GM18526 (cell line): ENCODE results near the gene DUSP5.
A peak's percentile ranks its signal among the peaks of the same experiment; 100 is the strongest.

Source experiments
- POLR2A ChIP-seq: IDR thresholded peaks from 3 replicates; pipeline ENCODE4 v1.6.1; 2011; ENCODE audit not compliant: insufficient read length; ENCODE audit errors: extremely low read depth

The DUSP5 gene, protein sequence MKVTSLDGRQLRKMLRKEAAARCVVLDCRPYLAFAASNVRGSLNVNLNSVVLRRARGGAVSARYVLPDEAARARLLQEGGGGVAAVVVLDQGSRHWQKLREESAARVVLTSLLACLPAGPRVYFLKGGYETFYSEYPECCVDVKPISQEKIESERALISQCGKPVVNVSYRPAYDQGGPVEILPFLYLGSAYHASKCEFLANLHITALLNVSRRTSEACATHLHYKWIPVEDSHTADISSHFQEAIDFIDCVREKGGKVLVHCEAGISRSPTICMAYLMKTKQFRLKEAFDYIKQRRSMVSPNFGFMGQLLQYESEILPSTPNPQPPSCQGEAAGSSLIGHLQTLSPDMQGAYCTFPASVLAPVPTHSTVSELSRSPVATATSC

DNA sequence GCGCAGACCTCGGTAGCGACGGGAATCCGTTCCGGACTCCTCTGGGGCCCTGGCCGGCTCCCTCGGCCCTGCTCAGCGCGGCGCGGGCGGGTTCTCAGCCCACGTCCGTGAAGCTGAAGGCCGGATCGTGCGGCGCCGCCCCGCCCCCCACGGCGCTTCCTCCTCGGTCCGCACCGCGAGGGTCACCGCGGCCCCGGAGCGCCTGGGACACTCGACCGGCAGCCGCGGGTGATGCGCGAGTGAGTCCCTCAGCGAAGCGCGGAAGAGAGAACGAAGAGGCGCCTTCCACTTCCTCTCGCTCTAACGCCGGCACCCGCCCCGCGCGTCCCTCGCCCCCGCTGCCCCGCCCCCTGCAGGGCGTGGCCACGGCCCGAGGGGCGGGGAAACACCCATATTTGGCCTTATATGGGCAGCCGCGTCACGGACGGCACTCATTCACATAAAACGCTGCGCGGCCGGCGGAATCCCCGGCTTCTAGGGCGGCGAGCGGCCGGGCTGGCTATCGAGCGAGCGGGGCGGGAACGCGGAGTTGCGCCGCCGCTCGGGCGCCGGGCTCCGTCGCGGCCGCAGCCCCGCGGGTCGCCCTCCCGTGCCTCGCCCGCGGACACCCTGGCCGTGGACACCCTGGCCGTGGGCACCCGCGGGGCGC lies at the start of gene DUSP5:
TSS of gene DUSP5 (plus strand) at position 470 of the 649 bp plus-strand sequence. CDS start 215 bp downstream, outside the sequence.
- peak; percentile 98 for TF ChIP-seq POLR2A

DNA sequence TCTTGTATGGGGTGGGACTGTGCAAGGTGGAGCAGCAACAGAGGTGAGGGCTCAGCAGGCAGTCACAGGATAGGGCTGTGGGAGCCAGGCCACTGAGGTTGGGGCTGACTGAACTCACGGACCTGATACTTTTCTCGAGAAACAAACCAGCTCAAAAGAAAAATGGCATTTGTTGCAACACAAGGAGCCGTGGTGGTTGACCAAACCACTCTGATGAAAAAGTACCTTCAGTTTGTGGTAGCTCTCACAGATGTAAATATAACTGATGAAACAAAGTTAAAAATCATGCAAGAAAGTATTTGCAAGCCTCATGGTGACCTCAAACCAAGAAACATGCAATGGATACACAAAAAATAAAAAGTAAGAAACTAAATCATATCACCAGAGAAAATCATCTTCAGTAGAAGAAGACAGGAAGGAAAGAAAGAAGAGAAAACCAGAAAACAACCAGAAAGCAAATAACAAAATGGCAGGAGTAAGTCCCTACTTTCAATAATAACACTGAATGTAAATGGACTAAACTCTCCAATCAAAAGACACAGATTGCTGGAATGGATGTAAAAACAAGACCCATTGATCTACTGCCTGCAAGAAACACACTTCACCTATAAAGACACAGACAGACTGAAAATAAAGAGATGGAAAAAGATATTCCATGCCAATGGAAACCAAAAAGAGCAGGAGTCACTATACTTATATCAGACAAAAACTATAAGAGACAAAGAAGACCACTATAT lies 48.9 kb upstream of the DUSP5 start:
- TF ChIP-seq POLR2A = no peak

DNA sequence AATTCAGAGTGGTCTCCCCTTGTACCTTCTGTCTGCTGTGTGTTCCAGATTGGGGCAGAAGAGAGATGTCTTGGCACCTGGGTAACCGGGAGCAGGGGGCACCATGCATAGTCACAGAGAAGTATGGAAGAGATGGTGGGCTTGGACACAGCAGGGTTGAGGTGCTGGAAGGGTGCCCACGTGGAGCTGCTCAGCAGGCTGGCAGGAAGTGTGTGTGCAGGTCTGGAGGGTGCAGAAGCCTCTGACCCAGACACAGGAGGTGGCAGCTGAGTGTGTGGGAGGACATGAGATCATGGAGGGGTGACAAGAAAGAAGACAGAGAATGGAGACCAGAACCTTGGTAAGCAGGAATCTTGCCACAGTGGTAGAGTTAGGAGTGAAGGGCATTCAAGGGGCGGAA lies 42.3 kb upstream of the DUSP5 start:
- TF ChIP-seq POLR2A = no peak

DNA sequence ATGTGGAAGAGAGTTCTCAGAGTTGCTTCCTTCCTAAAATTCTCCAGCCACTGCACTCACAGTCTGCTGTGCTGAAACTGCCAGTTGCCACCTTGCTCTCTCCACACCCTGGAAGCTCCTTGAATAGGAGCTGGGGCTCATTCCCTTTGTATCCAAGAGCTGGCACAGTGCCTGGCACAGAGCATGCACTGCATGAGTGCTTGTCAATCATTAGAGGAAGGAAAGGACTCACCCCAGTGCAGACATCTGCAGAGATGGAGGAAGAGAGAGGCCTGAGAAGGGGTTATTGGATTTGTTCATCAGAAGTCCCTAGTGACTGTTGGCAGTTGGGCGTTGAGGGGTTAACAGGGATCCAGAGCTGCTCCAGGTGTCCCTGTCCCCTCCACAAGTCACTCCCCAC lies 41.7 kb upstream of the DUSP5 start:
- no peak for TF ChIP-seq POLR2A

DNA sequence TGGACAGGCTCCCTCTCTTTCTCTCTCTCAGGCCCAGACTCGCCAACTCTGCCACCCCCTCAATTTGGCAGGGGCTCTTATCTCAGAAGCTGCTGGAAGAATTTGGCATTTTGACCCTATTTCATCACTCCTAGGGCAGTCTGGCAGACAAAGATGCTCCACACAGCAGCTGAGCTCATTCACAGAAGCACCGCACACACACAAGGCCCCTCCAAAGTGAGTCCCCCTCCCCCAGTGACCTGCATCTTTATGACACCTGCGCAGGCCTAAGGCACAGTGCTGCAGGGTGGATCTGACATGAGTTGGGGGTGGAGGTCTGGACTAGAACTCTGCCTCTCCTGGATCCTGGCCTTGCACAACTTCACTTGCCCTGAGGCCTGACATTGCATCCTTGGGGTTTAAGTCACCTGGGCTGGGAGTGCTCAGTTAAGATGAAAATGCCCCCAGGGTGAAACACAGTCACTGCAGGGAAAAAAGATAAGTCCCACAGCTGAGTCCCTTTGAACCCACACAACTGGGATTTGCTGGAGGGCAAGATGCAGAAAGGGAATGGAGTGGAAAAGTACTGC lies 41.1 kb upstream of the DUSP5 start:
- TF ChIP-seq POLR2A = no peak

DNA sequence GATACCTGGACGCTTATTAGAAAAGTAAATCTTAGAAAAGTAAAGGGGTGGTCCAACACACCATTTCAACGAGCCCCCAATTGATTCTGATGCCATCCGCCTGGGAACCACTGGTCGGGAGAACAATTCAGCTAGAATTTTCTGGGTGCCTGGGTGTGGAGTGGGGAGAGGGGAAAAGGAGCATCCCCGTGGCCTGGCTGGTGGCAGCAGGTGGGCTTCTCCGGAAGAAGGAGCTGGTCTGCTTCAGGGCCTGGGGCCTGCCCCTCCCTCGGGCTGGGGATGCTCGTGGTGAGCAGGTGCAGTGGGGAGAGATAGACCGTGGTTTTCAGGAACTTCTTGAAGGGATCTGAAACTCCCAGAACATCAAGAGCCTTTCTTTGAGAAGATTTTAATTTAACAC lies 39.9 kb upstream of the DUSP5 start:
- no peak for TF ChIP-seq POLR2A

DNA sequence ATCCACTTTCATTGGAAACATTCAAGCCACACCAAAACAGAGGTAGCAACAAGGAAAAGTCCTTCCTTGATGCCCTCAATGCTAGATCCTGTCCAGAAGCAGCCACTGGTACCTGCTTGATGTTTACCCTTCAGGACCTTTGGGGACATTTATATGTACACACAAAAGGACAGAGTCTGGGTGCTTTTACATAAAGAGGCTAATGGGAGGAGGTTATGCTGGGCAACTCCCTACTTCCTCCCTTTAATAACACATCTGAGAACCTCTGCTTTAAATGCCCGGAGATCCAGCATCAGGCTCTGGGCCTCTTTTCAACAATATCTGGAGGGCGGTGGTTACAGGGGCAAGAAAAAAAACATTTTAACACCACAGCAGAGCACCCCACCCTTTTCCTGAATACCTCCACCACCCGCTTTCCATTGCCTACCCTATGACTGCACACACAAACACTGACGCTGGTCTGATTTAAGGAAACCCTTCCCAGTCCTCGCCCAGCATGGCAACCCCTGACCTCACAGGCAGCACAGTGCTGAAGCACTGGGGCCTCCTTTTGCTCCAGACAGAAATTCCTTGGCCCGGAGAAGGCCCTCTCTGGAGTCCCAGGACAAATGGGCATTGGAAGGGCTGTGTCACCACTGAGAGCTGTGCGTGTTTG lies 39.3 kb upstream of the DUSP5 start:
- TF ChIP-seq POLR2A = no peak

DNA sequence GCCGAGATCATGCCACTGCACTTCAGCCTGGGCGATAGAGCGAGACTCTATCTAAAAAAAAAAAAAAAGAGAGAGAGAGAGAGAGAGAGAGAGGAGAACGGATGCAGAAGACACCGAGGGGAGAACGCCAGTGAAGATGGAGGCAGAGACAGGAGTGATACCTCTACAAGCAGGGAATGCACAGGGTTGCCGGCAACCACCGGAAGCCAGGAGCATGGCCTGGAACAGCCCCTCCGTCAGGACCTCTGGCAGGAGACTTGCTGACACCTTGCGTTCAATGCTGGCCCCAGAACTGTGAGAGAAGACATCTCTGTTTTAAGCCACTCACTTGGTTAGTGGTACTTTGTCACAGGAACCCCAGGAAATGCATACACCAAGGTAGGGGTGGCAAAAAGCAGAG lies 38.1 kb upstream of the DUSP5 start:
- TF ChIP-seq POLR2A = no peak

DNA sequence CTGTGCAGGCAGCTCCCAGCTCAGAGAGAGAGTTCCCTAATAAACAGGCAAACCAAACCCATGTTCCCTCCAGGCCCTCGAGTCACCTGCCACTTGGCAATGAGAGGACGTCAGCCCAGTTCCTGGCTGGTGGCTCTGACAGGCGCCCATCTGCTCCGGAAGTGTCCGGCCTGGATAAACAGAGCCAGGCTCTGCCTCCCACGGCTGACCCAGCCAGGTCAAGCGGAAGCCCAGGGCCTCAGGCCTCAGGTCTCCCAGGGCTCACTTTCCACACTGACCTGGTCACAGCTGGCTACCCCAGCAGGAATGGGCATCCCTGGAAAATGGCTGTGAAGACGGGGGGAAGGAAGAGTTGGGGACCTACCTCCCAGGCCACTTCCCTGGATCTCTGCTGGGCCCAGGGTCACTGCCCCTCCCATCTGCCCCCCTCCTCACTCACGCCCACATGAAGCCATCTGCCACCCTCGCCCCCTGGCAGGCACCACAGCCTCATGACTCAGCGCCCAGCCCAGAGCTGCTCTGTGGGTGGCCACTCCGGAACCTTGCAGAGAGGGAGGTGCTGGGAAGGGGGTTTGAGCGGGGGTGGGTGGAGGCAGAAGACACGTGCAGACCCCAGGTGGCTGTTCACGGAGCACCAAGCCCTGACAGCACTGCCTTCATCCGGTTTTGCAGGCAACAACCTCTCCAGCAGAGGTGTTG lies 37.4 kb upstream of the DUSP5 start:
- no peak for TF ChIP-seq POLR2A

DNA sequence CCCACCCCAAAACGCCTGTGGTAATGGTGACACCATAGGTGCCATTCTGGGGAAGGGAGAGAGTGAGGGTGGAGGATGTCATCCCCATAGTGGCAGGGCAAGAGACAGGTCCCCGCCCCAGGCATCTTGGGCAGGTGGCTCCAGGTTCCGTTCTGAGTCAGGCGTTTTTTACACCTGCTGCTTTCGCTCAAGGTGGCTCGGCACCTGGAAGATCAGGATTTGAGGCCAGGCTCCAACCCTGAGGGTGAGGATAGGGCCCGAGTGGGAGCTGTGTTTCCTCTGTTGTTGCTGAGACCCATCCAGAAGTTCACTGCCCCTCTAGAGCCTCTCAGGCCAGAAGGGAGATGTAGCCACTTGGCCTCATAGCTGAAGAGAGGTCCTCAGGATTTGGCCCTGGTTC lies 36.6 kb upstream of the DUSP5 start:
- TF ChIP-seq POLR2A = no peak

DNA sequence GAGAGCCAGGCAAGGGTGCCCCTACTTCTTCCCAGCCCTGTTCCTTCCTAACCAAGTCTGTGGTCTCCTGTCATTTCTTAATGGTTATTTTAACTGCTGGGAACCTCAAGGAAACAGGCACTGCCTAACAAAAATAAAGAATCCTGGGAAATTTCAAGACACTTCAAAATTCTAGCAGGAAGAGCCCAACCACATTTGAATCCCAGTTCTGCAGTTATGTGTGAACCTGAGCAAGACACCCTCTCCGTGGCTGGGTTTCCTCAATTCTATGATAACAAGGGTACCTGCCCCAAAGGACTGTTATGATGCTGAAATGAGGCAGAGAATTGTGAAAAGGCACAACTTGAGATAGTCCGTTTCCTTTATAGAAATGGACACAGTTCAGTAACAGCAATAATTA lies 36.2 kb upstream of the DUSP5 start:
- TF ChIP-seq POLR2A = no peak

DNA sequence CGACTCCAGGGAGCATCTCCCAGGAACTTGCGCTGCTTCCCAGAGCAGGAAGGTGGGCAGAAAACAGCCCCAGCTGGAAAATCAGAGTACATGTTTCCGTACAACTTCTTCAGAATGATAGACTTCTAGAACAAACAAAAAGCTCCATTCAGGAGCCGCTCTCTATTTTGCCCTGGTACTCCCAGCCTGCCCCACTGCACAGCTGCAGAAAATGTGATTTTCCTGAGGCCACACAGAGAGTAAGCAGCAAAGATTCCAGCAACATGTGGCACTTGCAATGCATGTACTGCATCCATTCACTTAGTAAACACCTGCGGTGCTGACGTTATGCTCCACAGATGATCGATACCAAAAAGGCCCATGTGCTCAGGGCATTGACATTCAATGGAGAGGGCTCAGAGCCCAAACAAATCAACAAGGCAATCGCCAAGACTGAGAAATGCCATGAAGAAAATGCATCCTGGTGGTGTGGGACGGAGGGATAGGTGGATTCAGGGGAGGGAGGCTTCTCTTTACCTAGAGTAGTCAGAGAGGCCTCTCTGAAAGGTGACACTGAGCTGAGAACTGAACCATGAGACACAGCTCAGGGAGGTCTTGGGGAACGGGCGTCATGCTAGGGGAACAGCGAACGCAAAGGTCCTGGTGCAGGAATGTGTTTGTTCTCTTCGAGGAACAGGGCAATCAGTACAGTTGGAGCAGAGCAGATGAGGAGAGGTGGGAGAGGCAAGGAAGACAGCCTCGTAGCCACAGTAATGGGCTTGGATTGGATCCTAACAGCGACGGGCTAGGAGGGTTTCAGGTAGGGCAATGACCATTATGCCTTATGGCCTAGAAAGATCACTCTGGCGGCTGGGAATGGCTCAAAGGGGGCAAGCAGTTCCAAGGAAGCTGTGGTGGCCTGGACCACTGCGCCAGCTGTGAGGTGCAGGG lies 35.3 kb upstream of the DUSP5 start:
- TF ChIP-seq POLR2A = no peak

DNA sequence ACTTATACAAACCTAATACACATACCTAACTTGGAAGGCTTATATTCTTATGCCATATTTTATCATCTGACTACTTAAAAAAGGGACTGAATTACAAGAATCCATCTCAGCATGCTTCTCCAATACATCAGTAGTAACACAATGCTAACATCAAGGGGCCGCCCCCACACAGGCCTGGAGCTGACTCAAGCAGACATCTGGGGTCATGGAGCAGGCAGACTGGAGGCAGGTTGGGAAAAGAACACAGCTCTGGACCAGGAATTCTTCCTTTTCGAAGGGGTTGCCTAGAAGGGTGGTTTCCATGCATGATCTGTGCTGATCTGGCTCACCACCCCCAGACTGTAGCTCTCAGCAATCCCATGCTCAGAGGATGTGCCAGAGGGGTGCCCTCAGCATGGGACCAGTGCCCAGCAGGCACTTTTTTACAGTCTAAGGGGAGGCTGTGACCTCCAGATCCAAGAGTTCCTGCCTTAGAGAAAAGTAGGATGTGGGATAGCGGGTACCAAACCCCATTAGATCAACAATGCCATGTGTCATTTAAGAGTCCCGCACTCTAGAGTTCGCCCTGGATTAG lies 26.1 kb upstream of the DUSP5 start:
- TF ChIP-seq POLR2A = no peak
